Upper lobe of right lung (tissue), 1 donor: ENCODE measurements around the gene RPS8. TPM values are rescaled to one million over a fixed set of nuclear protein-coding genes. Genes with fewer than 3 reads are reported as not detected.

Source experiments
- ATAC-seq: fragments of 200-7000 bp; cut with Tn5 transposase; one replicate; pipeline ENCODE4 v1.9.1; 2020; ENCODE audit warnings: mild to moderate bottlenecking, moderate library complexity
- DNase-seq: peaks from one replicate; pipeline ENCODE4 v3.0.0-alpha.2; 2020
- H3K27ac ChIP-seq: fragments of 200-600 bp; one replicate; pipeline ENCODE4 v1.8.0; 2022
- H3K27me3 ChIP-seq: fragments of 200-600 bp; one replicate; pipeline ENCODE4 v1.8.0; 2022; ENCODE audit warnings: mild to moderate bottlenecking
- H3K36me3 ChIP-seq: fragments of 200-600 bp; one replicate; pipeline ENCODE4 v1.8.0; 2022
- H3K4me1 ChIP-seq: fragments of 200-600 bp; one replicate; pipeline ENCODE4 v1.8.0; 2022
- H3K4me3 ChIP-seq: fragments of 200-600 bp; one replicate; pipeline ENCODE4 v1.8.0; 2022; ENCODE audit warnings: mild to moderate bottlenecking
- H3K9me3 ChIP-seq: fragments of 200-600 bp; one replicate; pipeline ENCODE4 v1.8.0; 2022
- CTCF ChIP-seq: fragments of 200-600 bp; IDR thresholded peaks from one replicate; pipeline ENCODE4 v1.8.0; 2022; ENCODE audit warnings: antibody characterized with exemption
- intact Hi-C: fragments of 100-400 bp; cut with DNase I; formaldehyde crosslinking; loops from one replicate; pipeline ENCODE4 v1.11.0; 2022
- total RNA-seq: library from RNA; stranded (reverse); fragmentation: NEBNext Ultra II Directional; extraction: Animal tissue kit (Norgen Biotek cat#: 25700); gene quantifications from one replicate; pipeline ENCODE4 v1.2.1, GENCODE V29; 2021
- donor health status: DM: no; HTN: yes; CAD: no; lungs with severe emphysema.

The RPS8 gene
- total RNA-seq, 1 donor from 2014 or later = 1,338 TPM

DNA sequence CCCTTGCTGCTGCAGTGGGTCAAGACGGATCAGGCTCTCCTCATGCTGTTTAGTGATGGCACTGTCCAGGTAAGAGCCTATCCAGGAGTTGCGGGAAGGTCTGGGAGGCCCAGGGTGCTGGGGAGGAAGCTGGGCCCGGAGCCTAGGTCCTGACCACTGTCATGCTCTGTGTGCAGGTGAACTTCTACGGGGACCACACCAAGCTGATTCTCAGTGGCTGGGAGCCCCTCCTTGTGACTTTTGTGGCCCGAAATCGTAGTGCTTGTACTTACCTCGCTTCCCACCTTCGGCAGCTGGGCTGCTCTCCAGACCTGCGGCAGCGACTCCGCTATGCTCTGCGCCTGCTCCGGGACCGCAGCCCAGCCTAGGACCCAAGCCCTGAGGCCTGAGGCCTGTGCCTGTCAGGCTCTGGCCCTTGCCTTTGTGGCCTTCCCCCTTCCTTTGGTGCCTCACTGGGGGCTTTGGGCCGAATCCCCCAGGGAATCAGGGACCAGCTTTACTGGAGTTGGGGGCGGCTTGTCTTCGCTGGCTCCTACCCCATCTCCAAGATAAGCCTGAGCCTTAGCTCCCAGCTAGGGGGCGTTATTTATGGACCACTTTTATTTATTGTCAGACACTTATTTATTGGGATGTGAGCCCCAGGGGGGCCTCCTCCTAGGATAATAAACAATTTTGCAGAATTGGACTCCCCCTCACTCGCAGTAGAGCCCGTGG, 30.1 kb downstream of the RPS8 start:
- peaks cover 44% of the 10 kb centered on the region for H3K36me3 ChIP-seq
- peaks cover 74% of the 10 kb centered on the region for H3K4me1 ChIP-seq
- intact Hi-C loops = no loop called here
- ATAC-seq (no peak), DNase-seq (peak; percentile 67)
- no peaks in the 10 kb centered on the region for H3K9me3 ChIP-seq
- TF ChIP-seq CTCF = no peak
- no peaks in the 10 kb centered on the region for H3K27me3 ChIP-seq
- H3K27ac ChIP-seq = peak overlapping the region; percentile 100
- no peak overlapping the region for H3K4me3 ChIP-seq

DNA sequence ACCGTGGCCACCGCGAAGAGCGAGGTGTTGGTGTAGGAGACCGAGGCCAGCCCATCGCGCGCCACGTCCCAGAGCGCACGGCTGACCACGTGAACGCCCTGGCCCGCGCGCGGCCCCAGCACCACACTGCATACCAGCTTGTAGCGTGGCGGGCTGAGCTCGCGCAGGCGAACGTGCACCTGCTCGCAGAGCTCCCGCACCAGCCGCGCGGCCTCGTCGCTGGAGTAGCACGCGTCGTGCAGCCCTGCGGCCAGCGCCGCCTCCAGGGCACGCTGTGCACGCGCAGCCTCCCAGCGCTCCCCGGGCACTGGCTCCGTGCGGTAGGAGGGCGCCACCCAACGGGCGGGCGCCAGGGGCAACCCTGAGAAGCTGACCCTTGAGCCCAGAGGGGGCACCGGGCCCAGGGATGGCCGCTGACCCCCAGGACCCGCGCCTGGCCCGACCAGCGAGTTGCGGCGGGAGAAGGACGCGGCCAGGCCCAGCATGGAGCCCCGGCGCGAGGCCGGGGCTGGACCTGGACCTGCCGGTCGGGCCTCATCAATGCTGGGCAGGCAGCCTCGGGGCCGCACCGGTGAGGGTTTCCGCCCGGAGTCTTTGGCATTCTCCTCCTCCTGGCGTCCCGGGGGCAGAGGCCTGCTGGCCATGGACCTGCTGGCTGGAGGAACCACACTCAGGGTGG, 30.8 kb downstream of the RPS8 start:
- peaks cover 44% of the 10 kb centered on the region for H3K36me3 ChIP-seq
- ATAC-seq (no peak), DNase-seq (peak; percentile 70)
- intact Hi-C loops = no loop called here
- H3K27me3 ChIP-seq = no peaks in the 10 kb centered on the region
- H3K27ac ChIP-seq = peak overlapping the region; percentile 100
- H3K4me1 ChIP-seq = peaks cover 81% of the 10 kb centered on the region
- TF ChIP-seq CTCF = no peak
- H3K9me3 ChIP-seq = no peaks in the 10 kb centered on the region
- H3K4me3 ChIP-seq = peak overlapping the region; percentile 8

GRCh38 chr1:44806704-44807363, 31.5 kb downstream of the RPS8 start, which contains the start of gene DYNLT4:
Gene DYNLT4 (minus strand): TSS chr1:44807351. CDS start chr1:44806668, 683 bp downstream.
- TF ChIP-seq CTCF = no peak
- no peaks in the 10 kb centered on the region for H3K9me3 ChIP-seq
- no peak for DNase-seq
- H3K27ac ChIP-seq = peak within 1 kb of the TSS; percentile 100
- H3K36me3 ChIP-seq = peaks cover 44% of the 10 kb centered on the region
- peaks cover 81% of the 10 kb centered on the region for H3K4me1 ChIP-seq
- H3K4me3 ChIP-seq = peak within 1 kb of the TSS; percentile 45
- ATAC-seq = no peak
- H3K27me3 ChIP-seq = no peaks in the 10 kb centered on the region
- intact Hi-C loops = no loop called here

DNA sequence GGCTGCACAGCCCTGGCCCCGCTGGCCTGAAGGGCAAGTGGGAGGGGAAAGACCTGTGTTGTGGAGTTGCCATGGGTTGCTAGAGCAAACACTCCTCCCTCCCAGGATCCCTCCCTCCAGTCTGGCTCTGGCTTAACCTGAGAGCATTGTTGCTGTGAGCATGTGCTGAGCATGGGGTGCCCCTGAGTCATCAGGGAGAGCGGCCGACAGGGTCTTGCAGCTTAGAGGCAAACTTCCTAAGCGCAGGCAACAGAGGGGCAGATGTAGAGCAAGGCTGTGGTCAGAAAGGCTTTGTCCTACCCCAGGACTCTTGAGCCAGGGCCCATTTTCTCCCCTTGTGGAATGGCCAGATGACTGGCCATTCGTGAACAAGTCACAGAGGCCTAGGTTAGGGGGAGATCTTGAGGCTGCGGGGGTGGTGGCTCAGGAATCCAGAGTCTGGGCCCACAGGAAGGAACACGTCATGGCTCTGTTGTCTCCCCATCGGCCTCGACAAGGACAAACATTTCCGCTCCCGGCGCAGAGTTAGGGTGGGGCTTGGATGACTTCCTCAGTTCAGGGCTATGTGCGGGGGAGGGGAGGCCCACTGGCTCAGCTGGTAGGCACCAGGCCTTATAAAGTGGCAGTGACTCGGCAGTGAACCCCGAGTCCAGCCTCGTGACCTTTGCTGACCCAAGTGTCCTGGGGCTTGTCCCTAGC, 32.2 kb downstream of the RPS8 start:
- peak overlapping the region; percentile 100 for H3K27ac ChIP-seq
- TF ChIP-seq CTCF = no peak
- peak; percentile 82 for ATAC-seq
- no peaks in the 10 kb centered on the region for H3K27me3 ChIP-seq
- H3K9me3 ChIP-seq = no peaks in the 10 kb centered on the region
- peak; percentile 98 for DNase-seq
- peak overlapping the region; percentile 45 for H3K4me3 ChIP-seq
- peaks cover 44% of the 10 kb centered on the region for H3K36me3 ChIP-seq
- intact Hi-C loops = no loop called here
- H3K4me1 ChIP-seq = peaks cover 78% of the 10 kb centered on the region

GRCh38 chr1:44808063-44808937, 33.0 kb downstream of the RPS8 start, which contains the start of gene BTBD19:
Gene BTBD19 (plus strand): TSS chr1:44808523. CDS start chr1:44808821, 298 bp downstream.
- no peak for TF ChIP-seq CTCF
- intact Hi-C loops = no loop called here
- DNase-seq = peak; percentile 85

More at GRCh38 chr1:44808063-44808937, 33.0 kb downstream of the RPS8 start, which contains the start of gene BTBD19:
- H3K4me1 ChIP-seq = peaks cover 76% of the 10 kb centered on the region
- ATAC-seq = peak; percentile 5
- peaks cover 36% of the 10 kb centered on the region for H3K36me3 ChIP-seq
- no peaks in the 10 kb centered on the region for H3K9me3 ChIP-seq
- no peaks in the 10 kb centered on the region for H3K27me3 ChIP-seq
- peak within 1 kb of the TSS; percentile 100 for H3K27ac ChIP-seq
- peak within 1 kb of the TSS; percentile 45 for H3K4me3 ChIP-seq
